ENCODE data around the gene ZNF862.
A peak's percentile ranks its signal among the peaks of the same experiment; 100 is the strongest.

Gene ZNF862

GRCh38 chr7:149838224-149838991 lies at the start of gene ZNF862:
ZNF862 (plus strand) TSS chr7:149838375; CDS start chr7:149838612, 237 bp downstream.
- Histone ChIP-seq H3K27me3 (ENCODE audit: insufficient read depth, low read depth, severe bottlenecking) (no peaks in the 10 kb centered on the region), H3K9me3 (ENCODE audit: severe bottlenecking) (no peaks in the 10 kb centered on the region), H3K36me3 (no peaks in the 10 kb centered on the region), H3K27ac (peak within 1 kb of the TSS; percentile 87), H3K4me3 (ENCODE audit: low read depth, low read length) (peak within 1 kb of the TSS; percentile 91)
- 0 out of 2 replicates have a peak, but pooled peaks have one; percentile 6 for TF ChIP-seq CTCF (IDR thresholded peaks at IDR 0.05; ENCODE audit: low read depth, low read length)
- peak; percentile 98 for DNase-seq

GRCh38 chr7:149789101-149789500 lies 49.1 kb upstream of the ZNF862 start:
- Histone ChIP-seq H3K27me3 (ENCODE audit: insufficient read depth, low read depth, severe bottlenecking) (no peaks in the 10 kb centered on the region), H3K9me3 (ENCODE audit: severe bottlenecking) (no peaks in the 10 kb centered on the region), H3K4me3 (ENCODE audit: low read depth, low read length) (no peak overlapping the region), H3K36me3 (no peaks in the 10 kb centered on the region), H3K27ac (no peak overlapping the region)
- DNase-seq: no peak
- TF ChIP-seq CTCF (IDR thresholded peaks at IDR 0.05; ENCODE audit: low read depth, low read length): no peak

GRCh38 chr7:149790146-149790548 lies 48.0 kb upstream of the ZNF862 start:
- H3K27ac ChIP-seq: no peak overlapping the region
- H3K4me3 ChIP-seq (ENCODE audit: low read depth, low read length): no peak overlapping the region
- no peaks in the 10 kb centered on the region for H3K9me3 ChIP-seq (ENCODE audit: severe bottlenecking)
- no peaks in the 10 kb centered on the region for H3K27me3 ChIP-seq (ENCODE audit: insufficient read depth, low read depth, severe bottlenecking)
- DNase-seq: peak; percentile 73
- H3K36me3 ChIP-seq: no peaks in the 10 kb centered on the region
- TF ChIP-seq CTCF (IDR thresholded peaks at IDR 0.05; ENCODE audit: low read depth, low read length): peak; percentile 88

GRCh38 chr7:149790754-149791360 lies 47.3 kb upstream of the ZNF862 start:
- Histone ChIP-seq H3K4me3 (ENCODE audit: low read depth, low read length) (no peak overlapping the region), H3K36me3 (no peaks in the 10 kb centered on the region), H3K9me3 (ENCODE audit: severe bottlenecking) (no peaks in the 10 kb centered on the region), H3K27me3 (ENCODE audit: insufficient read depth, low read depth, severe bottlenecking) (no peaks in the 10 kb centered on the region), H3K27ac (no peak overlapping the region)
- DNase-seq: no peak
- TF ChIP-seq CTCF (IDR thresholded peaks at IDR 0.05; ENCODE audit: low read depth, low read length): no peak

- H3K9me3 ChIP-seq (ENCODE audit: severe bottlenecking): no peaks in the 10 kb centered on the region
- TF ChIP-seq CTCF (IDR thresholded peaks at IDR 0.05; ENCODE audit: low read depth, low read length): no peak
- DNase-seq: no peak
- H3K4me3 ChIP-seq (ENCODE audit: low read depth, low read length): no peak overlapping the region
- H3K27ac ChIP-seq: no peak overlapping the region
- H3K36me3 ChIP-seq: no peaks in the 10 kb centered on the region
- no peaks in the 10 kb centered on the region for H3K27me3 ChIP-seq (ENCODE audit: insufficient read depth, low read depth, severe bottlenecking)
Measured at GRCh38 chr7:149791411-149792219, 46.6 kb upstream of the ZNF862 start.
